HepG2 (cell line): ENCODE data around the gene POLE. TPM values are rescaled to one million over a fixed set of nuclear protein-coding genes. Genes with fewer than 3 reads are reported as not detected.

ENCODE experiments used
- ARHGAP35 ChIP-seq: sonication (generic); formaldehyde crosslinking; IDR thresholded peaks from 2 replicates; pipeline ENCODE4 v1.9.0; 2022; ENCODE audit warnings: mild to moderate bottlenecking, inconsistent platforms, moderate library complexity, missing genetic modification reagents, borderline replicate concordance
- BHLHE40 ChIP-seq: IDR thresholded peaks from 2 replicates; pipeline ENCODE4 v1.6.1; 2011; ENCODE audit warnings: low read length, improper control_type of control experiment
- BRD4 ChIP-seq: sonication (generic); formaldehyde crosslinking; IDR thresholded peaks from 2 replicates; pipeline ENCODE4 v1.4.0; 2020; ENCODE audit warnings: missing genetic modification reagents
- CC2D1A ChIP-seq: sonication (generic); formaldehyde crosslinking; IDR thresholded peaks from 2 replicates; pipeline ENCODE4 v1.8.1; 2023; ENCODE audit warnings: mild to moderate bottlenecking, missing genetic modification reagents
- DMAP1 ChIP-seq: IDR thresholded peaks from 2 replicates; pipeline ENCODE4 v1.6.1; 2016
- DR1 ChIP-seq: sonication (generic); formaldehyde crosslinking; IDR thresholded peaks from 2 replicates; pipeline ENCODE4 v1.8.0; 2021; ENCODE audit warnings: mild to moderate bottlenecking, missing genetic modification reagents, inconsistent platforms
- GATA4 ChIP-seq: sonication (generic); IDR thresholded peaks from 2 replicates; pipeline ENCODE4 v1.6.1; 2016; ENCODE audit warnings: antibody characterized with exemption, low read depth, borderline replicate concordance
- HDAC1 ChIP-seq: sonication (generic); formaldehyde crosslinking; IDR thresholded peaks from 2 replicates; pipeline ENCODE4 v1.5.1; 2020; ENCODE audit warnings: mild to moderate bottlenecking, missing genetic modification reagents
- KMT2B ChIP-seq: IDR thresholded peaks from 2 replicates; pipeline ENCODE4 v1.6.1; 2016; ENCODE audit warnings: missing genetic modification reagents, missing compliant biosample characterization
- MBD4 ChIP-seq: IDR thresholded peaks from 2 replicates; pipeline ENCODE4 v1.6.1; 2012; ENCODE audit warnings: low read length, inconsistent platforms, borderline replicate concordance
- SAFB2 ChIP-seq: sonication (generic); formaldehyde crosslinking; IDR thresholded peaks from 2 replicates; pipeline ENCODE4 v1.5.1; 2020; ENCODE audit warnings: missing genetic modification reagents, low read depth, mild to moderate bottlenecking, borderline replicate concordance
- SYNCRIP ChIP-seq: fragments of 200-400 bp; formaldehyde crosslinking; IDR thresholded peaks from 2 replicates; pipeline ENCODE4 v1.6.1; 2018; ENCODE audit warnings: mild to moderate bottlenecking, low read depth, low read length; ENCODE audit not compliant: insufficient read depth
- ZMYM3 ChIP-seq: sonication (generic); formaldehyde crosslinking; IDR thresholded peaks from 2 replicates; pipeline ENCODE4 v1.5.1; 2020; ENCODE audit warnings: mild to moderate bottlenecking, missing genetic modification reagents
- ZNF296 ChIP-seq: sonication (generic); formaldehyde crosslinking; conservative IDR thresholded peaks from 2 replicates; pipeline ENCODE4 v1.5.0; 2020; ENCODE audit warnings: mild to moderate bottlenecking, missing genetic modification reagents
- ZNF883 ChIP-seq: sonication (generic); formaldehyde crosslinking; IDR thresholded peaks from 2 replicates; pipeline ENCODE4 v1.5.1; 2020; ENCODE audit warnings: mild to moderate bottlenecking, missing genetic modification reagents; ENCODE audit errors: not compliant biosample characterization
- polyA plus RNA-seq, 8 experiments: library from polyadenylated mRNA; depleted of rRNA in 3 of 8; stranded (reverse) in 7 of 8; unstranded in 1 of 8; fragments of >200 nt; fragmentation: Illumina TruSeq in 4 of 8; extraction: Trizol in 4 of 8; gene quantifications; 2 replicates each; pipeline versions ENCODE4 v1.2.1 to v1.2.3, GENCODE V29; 2011 to 2016; ENCODE audit warnings: low read depth in 4 of 8, missing spikeins in 1 of 8, mixed read lengths in 1 of 8; ENCODE audit not compliant: insufficient read depth in 1 of 8
- total RNA-seq, 5 experiments: library from RNA; depleted of rRNA; stranded (reverse); fragments of >200 nt; fragmentation: Illumina TruSeq; extraction: Trizol; gene quantifications; 2 replicates each; pipeline ENCODE4 v1.2.3, GENCODE V29; 2016; ENCODE audit warnings: low read depth in 1 of 5
- TF ChIP-seq, protein P1 (sequence below): sonication (generic); formaldehyde crosslinking; IDR thresholded peaks from 2 replicates; pipeline ENCODE4 v1.9.0; 2022; ENCODE audit warnings: missing genetic modification reagents, mild to moderate bottlenecking, borderline replicate concordance
- TF ChIP-seq, protein P2 (sequence below): sonication (generic); formaldehyde crosslinking; IDR thresholded peaks from 2 replicates; pipeline ENCODE4; 2020; ENCODE audit warnings: missing genetic modification reagents, mild to moderate bottlenecking, borderline replicate concordance
- TF ChIP-seq, protein P3 (sequence below): sonication (generic); formaldehyde crosslinking; IDR thresholded peaks from 2 replicates; pipeline ENCODE4 v1.4.0; 2020; ENCODE audit warnings: missing genetic modification reagents
- TF ChIP-seq, protein P4 (sequence below): sonication (generic); formaldehyde crosslinking; IDR thresholded peaks from 2 replicates; pipeline ENCODE4 v1.5.0; 2020; ENCODE audit warnings: mild to moderate bottlenecking, missing genetic modification reagents
- TF ChIP-seq, protein P5 (sequence below): sonication (generic); formaldehyde crosslinking; IDR thresholded peaks from 2 replicates; pipeline ENCODE4 v1.4.0; 2020; ENCODE audit warnings: mild to moderate bottlenecking, missing genetic modification reagents

Gene POLE
- total and polyA plus RNA-seq, 2 of the 13 experiments (the other 11 are each of a cell fraction or from before 2014, with no cell fraction given): 25.3 to 52.2 TPM

DNA sequence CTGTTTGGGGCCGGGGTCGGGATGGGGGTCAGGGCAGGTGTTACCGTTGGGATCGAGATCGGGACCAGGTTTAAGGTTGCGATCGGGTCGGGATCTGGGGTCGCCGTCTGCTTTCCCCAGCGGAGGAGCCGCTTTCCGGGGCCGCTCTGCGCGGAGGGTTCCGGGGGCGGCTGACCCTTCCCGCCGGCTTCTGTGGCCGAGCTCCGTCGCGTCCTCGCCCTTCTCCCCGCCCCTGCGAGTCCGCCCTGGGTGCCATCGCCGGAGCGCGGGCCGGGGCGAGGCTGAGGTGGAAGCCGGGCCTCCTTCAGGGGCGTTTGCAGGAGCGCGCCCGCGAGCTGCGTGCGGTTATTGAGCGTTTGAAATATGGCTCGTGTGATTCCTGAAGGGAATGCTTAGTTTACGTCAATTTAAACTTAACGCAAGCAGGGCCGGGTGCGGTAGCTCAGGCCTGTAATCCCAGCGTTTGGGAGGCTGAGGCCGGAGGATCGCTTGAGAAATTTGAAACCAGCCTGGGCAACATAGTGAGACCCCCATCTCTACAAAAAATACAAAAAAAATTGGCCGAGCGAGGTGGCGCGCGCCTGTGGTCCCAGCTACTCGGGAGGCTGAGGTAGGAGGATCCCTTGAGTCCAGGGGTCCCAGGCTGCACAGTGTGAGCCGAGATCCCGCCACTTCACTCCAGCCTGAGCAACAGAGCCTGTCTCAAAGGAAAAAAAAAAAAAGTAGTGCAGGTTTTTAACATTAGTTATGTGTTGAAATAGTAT lies 24.1 kb upstream of the POLE start (continued):
- TF ChIP-seq, protein P1, sequence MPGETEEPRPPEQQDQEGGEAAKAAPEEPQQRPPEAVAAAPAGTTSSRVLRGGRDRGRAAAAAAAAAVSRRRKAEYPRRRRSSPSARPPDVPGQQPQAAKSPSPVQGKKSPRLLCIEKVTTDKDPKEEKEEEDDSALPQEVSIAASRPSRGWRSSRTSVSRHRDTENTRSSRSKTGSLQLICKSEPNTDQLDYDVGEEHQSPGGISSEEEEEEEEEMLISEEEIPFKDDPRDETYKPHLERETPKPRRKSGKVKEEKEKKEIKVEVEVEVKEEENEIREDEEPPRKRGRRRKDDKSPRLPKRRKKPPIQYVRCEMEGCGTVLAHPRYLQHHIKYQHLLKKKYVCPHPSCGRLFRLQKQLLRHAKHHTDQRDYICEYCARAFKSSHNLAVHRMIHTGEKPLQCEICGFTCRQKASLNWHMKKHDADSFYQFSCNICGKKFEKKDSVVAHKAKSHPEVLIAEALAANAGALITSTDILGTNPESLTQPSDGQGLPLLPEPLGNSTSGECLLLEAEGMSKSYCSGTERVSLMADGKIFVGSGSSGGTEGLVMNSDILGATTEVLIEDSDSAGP (CRISPR knock-in tag): 0 out of 2 replicates have a peak, but pooled peaks have one; percentile 33
- TF ChIP-seq BRD4 (CRISPR knock-in tag) (no peak), KMT2B (CRISPR knock-in tag) (no peak), SYNCRIP (no peak), HDAC1 (CRISPR knock-in tag) (no peak), BHLHE40 (no peak), GATA4 (no peak), ZNF883 (CRISPR knock-in tag) (no peak), DMAP1 (CRISPR knock-in tag) (no peak), ARHGAP35 (CRISPR knock-in tag) (no peak), CC2D1A (CRISPR knock-in tag) (no peak), ZMYM3 (CRISPR knock-in tag) (peak; percentile 78), MBD4 (no peak), DR1 (no peak), SAFB2 (no peak), ZNF296 (CRISPR knock-in tag) (no peak)
- TF ChIP-seq, protein P2, sequence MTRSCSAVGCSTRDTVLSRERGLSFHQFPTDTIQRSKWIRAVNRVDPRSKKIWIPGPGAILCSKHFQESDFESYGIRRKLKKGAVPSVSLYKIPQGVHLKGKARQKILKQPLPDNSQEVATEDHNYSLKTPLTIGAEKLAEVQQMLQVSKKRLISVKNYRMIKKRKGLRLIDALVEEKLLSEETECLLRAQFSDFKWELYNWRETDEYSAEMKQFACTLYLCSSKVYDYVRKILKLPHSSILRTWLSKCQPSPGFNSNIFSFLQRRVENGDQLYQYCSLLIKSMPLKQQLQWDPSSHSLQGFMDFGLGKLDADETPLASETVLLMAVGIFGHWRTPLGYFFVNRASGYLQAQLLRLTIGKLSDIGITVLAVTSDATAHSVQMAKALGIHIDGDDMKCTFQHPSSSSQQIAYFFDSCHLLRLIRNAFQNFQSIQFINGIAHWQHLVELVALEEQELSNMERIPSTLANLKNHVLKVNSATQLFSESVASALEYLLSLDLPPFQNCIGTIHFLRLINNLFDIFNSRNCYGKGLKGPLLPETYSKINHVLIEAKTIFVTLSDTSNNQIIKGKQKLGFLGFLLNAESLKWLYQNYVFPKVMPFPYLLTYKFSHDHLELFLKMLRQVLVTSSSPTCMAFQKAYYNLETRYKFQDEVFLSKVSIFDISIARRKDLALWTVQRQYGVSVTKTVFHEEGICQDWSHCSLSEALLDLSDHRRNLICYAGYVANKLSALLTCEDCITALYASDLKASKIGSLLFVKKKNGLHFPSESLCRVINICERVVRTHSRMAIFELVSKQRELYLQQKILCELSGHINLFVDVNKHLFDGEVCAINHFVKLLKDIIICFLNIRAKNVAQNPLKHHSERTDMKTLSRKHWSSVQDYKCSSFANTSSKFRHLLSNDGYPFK (CRISPR knock-in tag): no peak
- TF ChIP-seq, protein P3, sequence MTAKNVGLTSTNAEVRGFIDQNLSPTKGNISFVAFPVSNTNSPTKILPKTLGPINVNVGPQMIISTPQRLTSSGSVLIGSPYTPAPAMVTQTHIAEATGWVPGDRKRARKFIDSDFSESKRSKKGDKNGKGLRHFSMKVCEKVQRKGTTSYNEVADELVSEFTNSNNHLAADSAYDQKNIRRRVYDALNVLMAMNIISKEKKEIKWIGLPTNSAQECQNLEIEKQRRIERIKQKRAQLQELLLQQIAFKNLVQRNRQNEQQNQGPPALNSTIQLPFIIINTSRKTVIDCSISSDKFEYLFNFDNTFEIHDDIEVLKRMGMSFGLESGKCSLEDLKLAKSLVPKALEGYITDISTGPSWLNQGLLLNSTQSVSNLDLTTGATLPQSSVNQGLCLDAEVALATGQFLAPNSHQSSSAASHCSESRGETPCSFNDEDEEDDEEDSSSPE (CRISPR knock-in tag): no peak
- TF ChIP-seq, protein P4, sequence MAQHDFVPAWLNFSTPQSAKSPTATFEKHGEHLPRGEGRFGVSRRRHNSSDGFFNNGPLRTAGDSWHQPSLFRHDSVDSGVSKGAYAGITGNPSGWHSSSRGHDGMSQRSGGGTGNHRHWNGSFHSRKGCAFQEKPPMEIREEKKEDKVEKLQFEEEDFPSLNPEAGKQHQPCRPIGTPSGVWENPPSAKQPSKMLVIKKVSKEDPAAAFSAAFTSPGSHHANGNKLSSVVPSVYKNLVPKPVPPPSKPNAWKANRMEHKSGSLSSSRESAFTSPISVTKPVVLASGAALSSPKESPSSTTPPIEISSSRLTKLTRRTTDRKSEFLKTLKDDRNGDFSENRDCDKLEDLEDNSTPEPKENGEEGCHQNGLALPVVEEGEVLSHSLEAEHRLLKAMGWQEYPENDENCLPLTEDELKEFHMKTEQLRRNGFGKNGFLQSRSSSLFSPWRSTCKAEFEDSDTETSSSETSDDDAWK (CRISPR knock-in tag): no peak
- TF ChIP-seq, protein P5, sequence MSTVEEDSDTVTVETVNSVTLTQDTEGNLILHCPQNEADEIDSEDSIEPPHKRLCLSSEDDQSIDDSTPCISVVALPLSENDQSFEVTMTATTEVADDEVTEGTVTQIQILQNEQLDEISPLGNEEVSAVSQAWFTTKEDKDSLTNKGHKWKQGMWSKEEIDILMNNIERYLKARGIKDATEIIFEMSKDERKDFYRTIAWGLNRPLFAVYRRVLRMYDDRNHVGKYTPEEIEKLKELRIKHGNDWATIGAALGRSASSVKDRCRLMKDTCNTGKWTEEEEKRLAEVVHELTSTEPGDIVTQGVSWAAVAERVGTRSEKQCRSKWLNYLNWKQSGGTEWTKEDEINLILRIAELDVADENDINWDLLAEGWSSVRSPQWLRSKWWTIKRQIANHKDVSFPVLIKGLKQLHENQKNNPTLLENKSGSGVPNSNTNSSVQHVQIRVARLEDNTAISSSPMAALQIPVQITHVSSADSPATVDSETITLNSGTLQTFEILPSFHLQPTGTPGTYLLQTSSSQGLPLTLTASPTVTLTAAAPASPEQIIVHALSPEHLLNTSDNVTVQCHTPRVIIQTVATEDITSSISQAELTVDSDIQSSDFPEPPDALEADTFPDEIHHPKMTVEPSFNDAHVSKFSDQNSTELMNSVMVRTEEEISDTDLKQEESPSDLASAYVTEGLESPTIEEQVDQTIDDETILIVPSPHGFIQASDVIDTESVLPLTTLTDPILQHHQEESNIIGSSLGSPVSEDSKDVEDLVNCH (CRISPR knock-in tag): no peak
